Rectal smooth muscle tissue (tissue), 1 donor: ENCODE results near the gene MED12L.
"Not testable (repeated sequence)": the region's sequence is repeated elsewhere in the genome, so short reads cannot be mapped to it uniquely, and the experiment has no call there.

Experiments
- H3K27ac ChIP-seq: one replicate; pipeline ENCODE4 v1.7.0; 2013; ENCODE audit warnings: low read depth, low read length, inconsistent platforms
- H3K27me3 ChIP-seq: one replicate; pipeline ENCODE4 v1.7.0; 2013; ENCODE audit warnings: low read length; ENCODE audit not compliant: control insufficient read depth, insufficient read depth
- H3K36me3 ChIP-seq: one replicate; pipeline ENCODE4 v1.7.0; 2013; ENCODE audit warnings: low read length; ENCODE audit not compliant: control insufficient read depth, insufficient read depth
- H3K4me1 ChIP-seq: one replicate; pipeline ENCODE4 v1.7.0; 2013; ENCODE audit warnings: low read length; ENCODE audit not compliant: control insufficient read depth, insufficient read depth
- H3K4me3 ChIP-seq: one replicate; pipeline ENCODE4 v1.7.0; 2013; ENCODE audit warnings: low read length
- H3K9ac ChIP-seq: one replicate; pipeline ENCODE4 v1.7.0; 2013; ENCODE audit warnings: low read length

MED12L gene

GRCh38 chr3:151147299-151147698, 61.8 kb downstream of the MED12L start:
- Histone ChIP-seq H3K27me3 (no peaks in the 10 kb centered on the region), H3K27ac (no peak overlapping the region)

DNA sequence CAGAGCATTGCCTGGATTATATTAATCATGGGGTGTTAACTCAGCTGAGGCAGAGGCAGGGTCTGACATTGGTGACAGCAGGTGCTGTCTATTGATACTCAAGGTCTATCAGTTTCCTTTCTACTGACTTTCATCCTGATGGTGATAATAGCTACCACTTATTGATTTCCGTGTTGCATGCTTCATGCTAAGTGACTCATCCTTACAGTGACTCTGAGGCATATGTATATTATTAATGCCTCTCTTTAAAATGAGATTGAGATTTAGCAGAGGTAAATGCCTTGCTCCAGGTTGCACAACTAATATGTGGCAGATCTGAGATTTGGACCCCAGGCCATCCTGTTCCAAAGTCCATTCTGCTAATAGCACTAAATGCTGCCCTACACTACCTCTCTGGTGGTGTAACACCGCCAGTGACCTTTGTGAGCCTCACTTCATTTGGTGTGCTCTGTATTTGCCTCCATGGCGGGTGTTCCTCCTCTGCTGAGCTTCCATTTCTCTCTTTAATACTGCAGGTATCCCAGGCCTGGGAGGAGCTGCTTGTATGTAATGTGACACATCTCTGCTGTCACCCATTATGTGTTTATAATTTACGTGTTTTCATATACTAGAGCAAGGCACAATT, 67.1 kb downstream of the MED12L start:
- Histone ChIP-seq H3K4me1 (no peaks in the 10 kb centered on the region), H3K27me3 (no peaks in the 10 kb centered on the region), H3K36me3 (no peaks in the 10 kb centered on the region)

More at GRCh38 chr3:151147299-151147698, 61.8 kb downstream of the MED12L start:
- Histone ChIP-seq H3K4me1 (no peaks in the 10 kb centered on the region), H3K9ac (no peak overlapping the region), H3K4me3 (no peak overlapping the region), H3K36me3 (no peaks in the 10 kb centered on the region)

DNA sequence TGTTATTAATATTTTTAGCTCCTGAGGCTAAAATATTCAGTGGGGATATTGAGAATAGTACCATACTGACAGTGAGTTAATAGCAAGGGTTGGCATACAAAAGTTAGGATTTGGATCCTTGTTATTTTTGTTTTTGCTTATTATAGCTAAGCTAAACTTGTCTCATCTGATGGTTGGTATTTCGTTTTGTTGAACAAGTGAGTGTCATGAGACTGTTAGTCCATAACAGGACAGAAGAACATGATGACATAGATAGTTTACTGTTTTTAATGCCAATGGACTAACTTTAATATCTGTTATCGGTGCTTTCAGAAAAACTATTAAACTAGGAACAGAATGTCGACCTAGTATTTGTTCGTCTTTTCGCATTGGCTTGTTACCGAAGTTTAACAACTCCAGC, 69.1 kb downstream of the MED12L start:
- Histone ChIP-seq H3K4me1 (no peaks in the 10 kb centered on the region), H3K27me3 (no peaks in the 10 kb centered on the region), H3K4me3 (no peak overlapping the region), H3K27ac (no peak overlapping the region), H3K9ac (no peak overlapping the region), H3K36me3 (no peaks in the 10 kb centered on the region)

More for the DNA sequence above, 67.1 kb downstream of the MED12L start:
- H3K27ac ChIP-seq, result no peak overlapping the region
- H3K9ac ChIP-seq, result no peak overlapping the region
- no peak overlapping the region for H3K4me3 ChIP-seq

- H3K9ac ChIP-seq, result no peak overlapping the region
- no peak overlapping the region for H3K27ac ChIP-seq
- H3K4me3 ChIP-seq, result no peak overlapping the region
- no peaks in the 10 kb centered on the region for H3K4me1 ChIP-seq
- no peaks in the 10 kb centered on the region for H3K36me3 ChIP-seq
- H3K27me3 ChIP-seq, result no peaks in the 10 kb centered on the region
Measured at GRCh38 chr3:151155409-151156128, 70.1 kb downstream of the MED12L start.

DNA sequence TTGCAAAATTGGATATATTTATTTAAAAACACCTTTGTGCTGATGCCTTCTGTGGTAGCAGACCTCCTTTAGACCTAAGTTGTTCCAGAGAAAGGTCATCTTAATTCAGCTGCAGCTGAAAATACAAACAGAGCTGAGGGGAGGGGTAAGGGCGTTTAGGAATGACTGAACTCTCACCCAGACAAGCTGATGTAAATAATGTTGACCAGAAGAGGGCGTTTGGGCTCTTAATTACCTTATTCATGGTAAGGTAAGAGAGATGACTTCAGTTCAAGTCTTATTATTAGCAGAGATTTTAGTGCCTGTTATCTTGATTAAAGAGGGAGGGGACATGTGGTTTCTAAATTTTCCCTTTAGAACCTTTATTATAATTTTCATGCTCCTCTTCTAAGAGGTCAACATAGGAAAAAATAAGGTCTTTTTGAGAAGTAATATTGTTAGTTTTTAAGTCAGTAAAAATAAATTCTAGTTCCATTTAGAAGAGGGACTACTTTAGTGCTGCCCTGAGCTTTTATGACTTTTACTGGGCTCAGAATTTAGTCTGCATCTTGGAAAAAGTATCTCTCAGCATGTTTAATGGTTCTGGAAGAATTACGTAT, 71.3 kb downstream of the MED12L start:
- H3K27ac ChIP-seq, result no peak overlapping the region
- no peaks in the 10 kb centered on the region for H3K36me3 ChIP-seq
- H3K9ac ChIP-seq, result no peak overlapping the region
- H3K4me1 ChIP-seq, result no peaks in the 10 kb centered on the region
- H3K4me3 ChIP-seq, result no peak overlapping the region
- H3K27me3 ChIP-seq, result no peaks in the 10 kb centered on the region

- no peaks in the 10 kb centered on the region for H3K27me3 ChIP-seq
- no peak overlapping the region for H3K27ac ChIP-seq
- no peaks in the 10 kb centered on the region for H3K4me1 ChIP-seq
- no peaks in the 10 kb centered on the region for H3K36me3 ChIP-seq
- no peak overlapping the region for H3K9ac ChIP-seq
- H3K4me3 ChIP-seq, result no peak overlapping the region
Measured at GRCh38 chr3:151159806-151160205, 74.3 kb downstream of the MED12L start.

GRCh38 chr3:151165226-151165625, 79.8 kb downstream of the MED12L start:
- no peaks in the 10 kb centered on the region for H3K27me3 ChIP-seq

GRCh38 chr3:151166161-151166560, 80.7 kb downstream of the MED12L start:
- H3K27me3 ChIP-seq, result no peaks in the 10 kb centered on the region
- H3K36me3 ChIP-seq, result no peaks in the 10 kb centered on the region
- no peaks in the 10 kb centered on the region for H3K4me1 ChIP-seq
- H3K9ac ChIP-seq, result no peak overlapping the region
- H3K4me3 ChIP-seq, result no peak overlapping the region
- H3K27ac ChIP-seq, result no peak overlapping the region

More at GRCh38 chr3:151165226-151165625, 79.8 kb downstream of the MED12L start:
- Histone ChIP-seq H3K27ac (no peak overlapping the region), H3K9ac (no peak overlapping the region), H3K4me3 (no peak overlapping the region), H3K36me3 (no peaks in the 10 kb centered on the region), H3K4me1 (no peaks in the 10 kb centered on the region)

DNA sequence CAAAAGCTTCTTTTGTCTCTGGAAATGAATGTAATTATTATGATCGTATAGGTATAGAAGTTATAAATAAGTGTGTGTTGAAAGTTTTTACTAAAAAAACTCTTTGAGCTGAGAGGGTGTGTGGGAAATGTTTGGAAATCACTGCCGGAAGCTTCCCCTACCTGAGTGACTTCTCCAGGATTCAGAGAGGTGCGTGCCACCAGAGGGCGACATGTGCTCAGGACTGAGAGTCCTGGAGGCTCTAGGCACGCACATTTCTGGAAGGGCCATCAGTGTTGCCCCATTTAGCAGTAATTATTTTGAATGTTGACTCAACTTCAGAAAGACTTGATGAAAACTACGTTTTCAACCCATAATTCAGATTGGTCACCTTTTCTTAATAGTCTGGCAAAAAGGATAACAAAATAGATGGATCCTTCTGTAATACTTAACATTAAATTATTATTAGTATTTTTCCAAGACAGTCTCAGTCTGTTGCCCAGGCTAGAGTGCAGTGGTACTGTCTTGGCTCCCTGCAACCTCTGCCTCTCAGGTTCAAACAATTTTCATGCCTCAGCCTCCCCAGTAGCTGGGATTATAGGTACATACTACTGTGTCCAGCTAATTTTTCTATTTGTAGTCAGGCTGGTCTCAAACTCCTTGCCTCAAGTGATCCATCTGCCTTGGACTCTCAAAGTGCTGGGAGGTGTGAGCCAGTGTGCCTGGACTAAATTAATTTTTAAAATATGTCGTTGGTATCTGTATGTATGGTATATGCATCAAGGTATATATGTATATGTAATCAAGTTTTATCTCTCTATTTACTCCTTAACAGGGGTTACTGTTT, 83.0 kb downstream of the MED12L start:
- Histone ChIP-seq H3K4me1 (no peaks in the 10 kb centered on the region), H3K4me3 (no peak overlapping the region), H3K27ac (no peak overlapping the region), H3K27me3 (no peaks in the 10 kb centered on the region), H3K36me3 (no peaks in the 10 kb centered on the region), H3K9ac (no peak overlapping the region)

DNA sequence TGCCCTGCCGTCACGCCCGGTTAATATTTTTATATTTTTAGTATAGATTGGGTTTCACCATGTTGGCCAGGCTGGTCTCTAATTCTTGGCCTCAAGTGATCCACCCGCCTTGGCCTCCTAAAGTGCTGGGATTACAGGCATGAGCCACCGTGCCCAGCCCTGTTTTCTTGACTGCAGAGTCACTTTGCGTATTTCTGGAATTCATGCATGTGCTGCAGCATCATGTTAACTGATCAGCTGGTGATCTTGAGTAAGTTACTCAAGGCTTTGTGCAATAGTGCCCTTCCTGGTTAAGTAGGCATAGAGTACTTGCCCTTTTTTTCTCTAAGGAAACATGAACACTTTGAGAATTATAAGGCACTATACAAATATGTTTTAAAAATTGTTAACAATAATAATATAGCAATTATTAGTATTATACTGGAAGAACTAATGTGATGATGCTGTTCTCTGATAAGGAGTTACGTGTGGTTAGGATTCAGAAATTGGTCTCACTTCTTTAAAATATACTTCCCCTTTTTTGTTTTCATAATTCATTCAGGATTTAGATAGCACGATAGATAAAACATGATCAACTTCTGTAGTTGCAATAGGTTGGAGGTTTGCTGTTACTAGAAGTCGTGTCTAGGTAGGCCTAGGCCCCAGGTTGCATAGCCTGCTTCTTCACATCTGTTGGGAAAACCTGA, 83.9 kb downstream of the MED12L start:
- Histone ChIP-seq H3K4me1 (no peaks in the 10 kb centered on the region), H3K4me3 (no peak overlapping the region), H3K27ac (no peak overlapping the region), H3K9ac (no peak overlapping the region), H3K36me3 (no peaks in the 10 kb centered on the region), H3K27me3 (no peaks in the 10 kb centered on the region)

DNA sequence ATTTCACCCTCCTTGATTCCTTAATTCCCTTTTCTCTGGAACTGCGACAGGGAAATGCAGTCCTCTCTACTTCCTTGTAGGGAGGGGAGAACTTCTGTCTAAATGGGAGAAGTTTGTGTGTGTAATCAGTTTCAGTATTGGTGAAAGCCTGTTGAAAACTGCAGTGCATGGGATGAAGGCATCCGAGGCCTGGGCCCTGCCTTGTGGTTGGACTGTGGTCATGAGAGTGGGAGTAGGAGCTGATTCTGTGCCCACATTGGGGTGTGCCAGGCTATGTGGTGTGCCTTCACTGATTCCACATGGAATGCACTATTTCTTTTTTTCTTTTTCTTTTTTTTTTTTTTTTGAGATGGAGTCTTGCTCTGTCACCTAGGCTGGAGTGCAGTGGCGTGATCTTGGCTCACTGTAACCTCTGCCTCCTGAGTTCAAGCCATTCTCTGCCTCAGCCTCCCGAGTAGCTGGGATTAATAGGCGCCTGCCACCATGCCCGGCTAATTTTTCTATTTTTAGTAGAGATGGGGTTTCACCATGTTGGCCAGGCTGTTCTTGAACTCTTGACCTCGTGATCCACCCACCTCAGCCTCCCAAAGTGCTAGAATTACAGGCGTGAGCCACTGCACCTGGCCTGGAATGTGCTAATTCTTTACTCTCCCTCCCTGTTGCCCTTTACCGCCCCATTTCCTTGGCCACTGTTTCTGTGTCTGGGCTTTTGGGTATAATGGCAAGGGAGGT, 84.7 kb downstream of the MED12L start:
- not testable (repeated sequence) for H3K4me3 ChIP-seq, H3K27me3 ChIP-seq, H3K4me1 ChIP-seq, H3K36me3 ChIP-seq, H3K9ac ChIP-seq
- peak overlapping the region; percentile 45 for H3K27ac ChIP-seq
